ENCODE results near the gene APOE. TPM values are rescaled to one million over a fixed set of nuclear protein-coding genes. Genes with fewer than 3 reads are reported as not detected.
A peak's percentile ranks its signal among the peaks of the same experiment; 100 is the strongest.

The APOE gene
- total and polyA plus RNA-seq, 9 of the 15 experiments (the other 6 are each of a cell fraction or from before 2014, with no cell fraction given) = 0.14 to 180 (median 58.1) TPM; not detected in 1

DNA sequence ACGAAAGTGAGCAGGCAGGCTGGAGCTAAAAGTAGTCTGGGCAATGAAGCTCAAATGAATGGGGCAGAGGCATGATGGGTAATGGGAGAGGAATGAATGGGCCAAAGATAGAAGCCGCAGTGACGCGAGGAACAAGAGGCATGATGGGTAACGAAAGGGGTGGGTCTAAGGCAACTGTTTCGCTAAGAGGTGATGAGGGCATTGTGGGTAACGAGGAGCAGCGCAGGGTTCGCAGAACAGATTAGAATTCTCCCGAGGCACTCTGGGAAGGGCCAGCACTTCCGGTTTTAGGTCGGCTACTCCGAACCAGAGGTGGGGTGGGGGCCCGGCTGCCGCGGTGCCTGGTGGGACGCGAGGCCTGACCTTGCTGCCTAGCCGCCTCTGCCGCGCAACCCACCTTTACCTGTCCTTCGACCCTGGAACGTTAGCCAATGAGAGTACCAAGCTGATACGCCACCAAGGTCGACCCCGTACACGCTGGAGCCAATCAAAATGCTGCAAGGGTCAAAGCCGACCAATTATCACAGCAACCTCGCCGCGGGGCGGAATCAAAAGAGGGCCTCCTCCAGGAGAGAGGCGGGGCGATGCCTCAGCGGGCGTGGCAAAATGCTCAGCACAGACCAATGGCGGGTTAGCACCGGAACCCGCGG is 15.1 kb upstream of the APOE start (continued):
- no peak for TF ChIP-seq ZNF507 (tag; conservative IDR thresholded peaks at IDR 0.05)
- TF ChIP-seq ILF3 (IDR thresholded peaks at IDR 0.05; ENCODE audit: borderline replicate concordance) = no peak
- peak; percentile 98; the same call in 1 of the 2 replicates for TF ChIP-seq SP1 (CRISPR knock-in tag; IDR thresholded peaks at IDR 0.05)
- no peak for TF ChIP-seq KDM4B (IDR thresholded peaks at IDR 0.05; ENCODE audit: borderline replicate concordance in 2 of 2, low read depth in 1 of 2)
- no peak for TF ChIP-seq CBFA2T2 (conservative IDR thresholded peaks at IDR 0.05)
- TF ChIP-seq, protein P1, sequence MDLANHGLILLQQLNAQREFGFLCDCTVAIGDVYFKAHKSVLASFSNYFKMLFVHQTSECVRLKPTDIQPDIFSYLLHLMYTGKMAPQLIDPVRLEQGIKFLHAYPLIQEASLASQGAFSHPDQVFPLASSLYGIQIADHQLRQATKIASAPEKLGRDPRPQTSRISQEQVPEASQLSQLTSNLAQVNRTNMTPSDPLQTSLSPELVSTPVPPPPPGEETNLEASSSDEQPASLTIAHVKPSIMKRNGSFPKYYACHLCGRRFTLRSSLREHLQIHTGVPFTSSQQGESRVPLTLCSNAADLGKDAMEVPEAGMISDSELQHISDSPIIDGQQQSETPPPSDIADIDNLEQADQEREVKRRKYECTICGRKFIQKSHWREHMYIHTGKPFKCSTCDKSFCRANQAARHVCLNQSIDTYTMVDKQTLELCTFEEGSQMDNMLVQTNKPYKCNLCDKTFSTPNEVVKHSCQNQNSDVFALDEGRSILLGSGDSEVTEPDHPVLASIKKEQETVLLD (IDR thresholded peaks at IDR 0.05) = peak; percentile 78; the same call in 1 of the 2 replicates
- TF ChIP-seq SRSF1 (IDR thresholded peaks at IDR 0.05; ENCODE audit: low read depth, low read length) = no peak
- TF ChIP-seq, protein P2, sequence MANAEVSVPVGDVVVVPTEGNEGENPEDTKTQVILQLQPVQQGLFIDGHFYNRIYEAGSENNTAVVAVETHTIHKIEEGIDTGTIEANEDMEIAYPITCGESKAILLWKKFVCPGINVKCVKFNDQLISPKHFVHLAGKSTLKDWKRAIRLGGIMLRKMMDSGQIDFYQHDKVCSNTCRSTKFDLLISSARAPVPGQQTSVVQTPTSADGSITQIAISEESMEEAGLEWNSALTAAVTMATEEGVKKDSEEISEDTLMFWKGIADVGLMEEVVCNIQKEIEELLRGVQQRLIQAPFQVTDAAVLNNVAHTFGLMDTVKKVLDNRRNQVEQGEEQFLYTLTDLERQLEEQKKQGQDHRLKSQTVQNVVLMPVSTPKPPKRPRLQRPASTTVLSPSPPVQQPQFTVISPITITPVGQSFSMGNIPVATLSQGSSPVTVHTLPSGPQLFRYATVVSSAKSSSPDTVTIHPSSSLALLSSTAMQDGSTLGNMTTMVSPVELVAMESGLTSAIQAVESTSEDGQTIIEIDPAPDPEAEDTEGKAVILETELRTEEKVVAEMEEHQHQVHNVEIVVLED (CRISPR knock-in tag; IDR thresholded peaks at IDR 0.05) = no peak
- peak; percentile 84 for TF ChIP-seq MYNN (IDR thresholded peaks at IDR 0.05)
- TF ChIP-seq MYNN (CRISPR knock-in tag; IDR thresholded peaks at IDR 0.05) = no peak
- TF ChIP-seq, protein P3, sequence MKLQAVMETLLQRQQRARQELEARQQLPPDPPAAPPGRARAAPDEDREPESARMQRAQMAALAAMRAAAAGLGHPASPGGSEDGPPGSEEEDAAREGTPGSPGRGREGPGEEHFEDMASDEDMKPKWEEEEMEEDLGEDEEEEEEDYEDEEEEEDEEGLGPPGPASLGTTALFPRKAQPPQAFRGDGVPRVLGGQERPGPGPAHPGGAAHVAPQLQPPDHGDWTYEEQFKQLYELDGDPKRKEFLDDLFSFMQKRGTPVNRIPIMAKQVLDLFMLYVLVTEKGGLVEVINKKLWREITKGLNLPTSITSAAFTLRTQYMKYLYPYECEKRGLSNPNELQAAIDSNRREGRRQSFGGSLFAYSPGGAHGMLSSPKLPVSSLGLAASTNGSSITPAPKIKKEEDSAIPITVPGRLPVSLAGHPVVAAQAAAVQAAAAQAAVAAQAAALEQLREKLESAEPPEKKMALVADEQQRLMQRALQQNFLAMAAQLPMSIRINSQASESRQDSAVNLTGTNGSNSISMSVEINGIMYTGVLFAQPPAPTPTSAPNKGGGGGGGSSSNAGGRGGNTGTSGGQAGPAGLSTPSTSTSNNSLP (IDR thresholded peaks at IDR 0.05; ENCODE audit: borderline replicate concordance, low read depth, low read length) = no peak
- TF ChIP-seq, protein P4, sequence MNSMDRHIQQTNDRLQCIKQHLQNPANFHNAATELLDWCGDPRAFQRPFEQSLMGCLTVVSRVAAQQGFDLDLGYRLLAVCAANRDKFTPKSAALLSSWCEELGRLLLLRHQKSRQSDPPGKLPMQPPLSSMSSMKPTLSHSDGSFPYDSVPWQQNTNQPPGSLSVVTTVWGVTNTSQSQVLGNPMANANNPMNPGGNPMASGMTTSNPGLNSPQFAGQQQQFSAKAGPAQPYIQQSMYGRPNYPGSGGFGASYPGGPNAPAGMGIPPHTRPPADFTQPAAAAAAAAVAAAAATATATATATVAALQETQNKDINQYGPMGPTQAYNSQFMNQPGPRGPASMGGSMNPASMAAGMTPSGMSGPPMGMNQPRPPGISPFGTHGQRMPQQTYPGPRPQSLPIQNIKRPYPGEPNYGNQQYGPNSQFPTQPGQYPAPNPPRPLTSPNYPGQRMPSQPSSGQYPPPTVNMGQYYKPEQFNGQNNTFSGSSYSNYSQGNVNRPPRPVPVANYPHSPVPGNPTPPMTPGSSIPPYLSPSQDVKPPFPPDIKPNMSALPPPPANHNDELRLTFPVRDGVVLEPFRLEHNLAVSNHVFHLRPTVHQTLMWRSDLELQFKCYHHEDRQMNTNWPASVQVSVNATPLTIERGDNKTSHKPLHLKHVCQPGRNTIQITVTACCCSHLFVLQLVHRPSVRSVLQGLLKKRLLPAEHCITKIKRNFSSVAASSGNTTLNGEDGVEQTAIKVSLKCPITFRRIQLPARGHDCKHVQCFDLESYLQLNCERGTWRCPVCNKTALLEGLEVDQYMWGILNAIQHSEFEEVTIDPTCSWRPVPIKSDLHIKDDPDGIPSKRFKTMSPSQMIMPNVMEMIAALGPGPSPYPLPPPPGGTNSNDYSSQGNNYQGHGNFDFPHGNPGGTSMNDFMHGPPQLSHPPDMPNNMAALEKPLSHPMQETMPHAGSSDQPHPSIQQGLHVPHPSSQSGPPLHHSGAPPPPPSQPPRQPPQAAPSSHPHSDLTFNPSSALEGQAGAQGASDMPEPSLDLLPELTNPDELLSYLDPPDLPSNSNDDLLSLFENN (IDR thresholded peaks at IDR 0.05; ENCODE audit: low read depth in 2 of 2, low read length in 2 of 2) = no peak; a peak in 1 of 4 replicates
- TF ChIP-seq, protein P5, sequence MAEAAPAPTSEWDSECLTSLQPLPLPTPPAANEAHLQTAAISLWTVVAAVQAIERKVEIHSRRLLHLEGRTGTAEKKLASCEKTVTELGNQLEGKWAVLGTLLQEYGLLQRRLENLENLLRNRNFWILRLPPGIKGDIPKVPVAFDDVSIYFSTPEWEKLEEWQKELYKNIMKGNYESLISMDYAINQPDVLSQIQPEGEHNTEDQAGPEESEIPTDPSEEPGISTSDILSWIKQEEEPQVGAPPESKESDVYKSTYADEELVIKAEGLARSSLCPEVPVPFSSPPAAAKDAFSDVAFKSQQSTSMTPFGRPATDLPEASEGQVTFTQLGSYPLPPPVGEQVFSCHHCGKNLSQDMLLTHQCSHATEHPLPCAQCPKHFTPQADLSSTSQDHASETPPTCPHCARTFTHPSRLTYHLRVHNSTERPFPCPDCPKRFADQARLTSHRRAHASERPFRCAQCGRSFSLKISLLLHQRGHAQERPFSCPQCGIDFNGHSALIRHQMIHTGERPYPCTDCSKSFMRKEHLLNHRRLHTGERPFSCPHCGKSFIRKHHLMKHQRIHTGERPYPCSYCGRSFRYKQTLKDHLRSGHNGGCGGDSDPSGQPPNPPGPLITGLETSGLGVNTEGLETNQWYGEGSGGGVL (CRISPR knock-in tag; IDR thresholded peaks at IDR 0.05) = no peak
- no peak for TF ChIP-seq NFRKB (IDR thresholded peaks at IDR 0.05; ENCODE audit: low read depth)
- TF ChIP-seq BRD9 (IDR thresholded peaks at IDR 0.05; ENCODE audit: low read depth, partially characterized antibody) = no peak
- no peak for TF ChIP-seq ZNF217 (CRISPR knock-in tag; IDR thresholded peaks at IDR 0.05)
- no peak for TF ChIP-seq SNRNP70 (optimal IDR thresholded peaks at IDR 0.05; ENCODE audit: low read depth, low read length)
- TF ChIP-seq ZNF830 (CRISPR knock-in tag; IDR thresholded peaks at IDR 0.05) = no peak
- TF ChIP-seq TRIM24 (IDR thresholded peaks at IDR 0.05) = peak in 1 of 2 experiments; percentile 39; a peak in 2 of 4 replicates
